HFF-Myc (cell line): ENCODE results near the gene WDR7.

ENCODE experiments used
- DNase-seq: peaks from one replicate; pipeline ENCODE4 v3.0.0-alpha.2; 2011; ENCODE audit warnings: low read depth; ENCODE audit errors: extremely low read depth
- H3K4me3 ChIP-seq: replicated peaks from 2 replicates; pipeline ENCODE4 v1.5.1; 2011; ENCODE audit warnings: low read depth, mild to moderate bottlenecking, control low read depth, low read length
- CTCF ChIP-seq: IDR thresholded peaks from 2 replicates; pipeline ENCODE4 v1.5.1; 2012; ENCODE audit warnings: mild to moderate bottlenecking, low read depth, low read length, control low read depth; ENCODE audit errors: missing control alignments

WDR7 gene

GRCh38 chr18:56937874-56938430 is 286.8 kb downstream of the WDR7 start:
- no peak for DNase-seq
- no peak for TF ChIP-seq CTCF
- H3K4me3 ChIP-seq, result no peak overlapping the region

- TF ChIP-seq CTCF, result no peak
- DNase-seq, result no peak
- H3K4me3 ChIP-seq, result no peak overlapping the region
Measured at GRCh38 chr18:56945171-56946083, 294.3 kb downstream of the WDR7 start.

GRCh38 chr18:56947236-56947635 is 296.1 kb downstream of the WDR7 start:
- DNase-seq, result no peak
- no peak for TF ChIP-seq CTCF

GRCh38 chr18:56952026-56952425 is 300.9 kb downstream of the WDR7 start:
- no peak for TF ChIP-seq CTCF
- no peak overlapping the region for H3K4me3 ChIP-seq
- DNase-seq, result no peak

More at GRCh38 chr18:56947236-56947635, 296.1 kb downstream of the WDR7 start:
- H3K4me3 ChIP-seq, result no peak overlapping the region

GRCh38 chr18:56953428-56954198 is 302.5 kb downstream of the WDR7 start:
- DNase-seq, result no peak
- no peak overlapping the region for H3K4me3 ChIP-seq
- TF ChIP-seq CTCF, result no peak

GRCh38 chr18:56955490-56955889 is 304.3 kb downstream of the WDR7 start:
- DNase-seq, result no peak
- no peak overlapping the region for H3K4me3 ChIP-seq
- no peak for TF ChIP-seq CTCF
